Esophagus muscularis mucosa (tissue), 3 donors: ENCODE data around the gene DBP.
A peak's percentile ranks its signal among the peaks of the same experiment; 100 is the strongest.

Experiments
- CTCF ChIP-seq, 3 experiments: fragments of 200-600 bp in 2 of 3; fragments of 450-650 bp in 1 of 3; sonication (generic) in 2 of 3; IDR thresholded peaks; one replicate each; pipeline ENCODE4 v1.5.1; 2017 to 2019; ENCODE audit warnings: antibody characterized with exemption in 3 of 3, mild to moderate bottlenecking in 2 of 3, moderate library complexity in 1 of 3
- POLR2AphosphoS5 ChIP-seq, 2 donors: sonication (generic); formaldehyde crosslinking; IDR thresholded peaks; one replicate each; pipeline ENCODE4 v1.6.1; 2017; ENCODE audit warnings: antibody characterized with exemption in 2 of 2

- TF ChIP-seq CTCF (IDR thresholded peaks at IDR 0.05): peak in 1 of 3 experiments; percentile 6
- peak; percentile 74 to 95 for TF ChIP-seq POLR2AphosphoS5 (IDR thresholded peaks at IDR 0.05)
Observed at GRCh38 chr19:48637449-48637947, 319 bp upstream of the DBP start.
